Esophagus muscularis mucosa (tissue), 4 donors: ENCODE measurements around the gene PLCB2. TPM values are rescaled to one million over a fixed set of nuclear protein-coding genes. Genes with fewer than 3 reads are reported as not detected.

ENCODE experiments used
- DNase-seq: peaks from one replicate; pipeline ENCODE4 v3.0.0-alpha.2; 2017; ENCODE audit errors: extremely low spot score
- H3K27ac ChIP-seq, 4 donors: fragments of 200-600 bp; sonication (generic); replicated peaks in 1 of 4; 1 replicate in 3 of 4; 2 replicates in 1 of 4; pipeline ENCODE4 v1.5.1; 2016 to 2019; ENCODE audit warnings: mild to moderate bottlenecking in 1 of 4
- H3K27me3 ChIP-seq, 4 donors: fragments of 200-600 bp; sonication (generic); one replicate each; pipeline versions ENCODE4 v1.5.1 to v1.6.0; 2016 to 2019
- H3K36me3 ChIP-seq, 4 donors: fragments of 200-600 bp; sonication (generic); one replicate each; pipeline ENCODE4 v1.5.1; 2016 to 2019
- H3K4me1 ChIP-seq, 4 donors: fragments of 200-600 bp; sonication (generic); one replicate each; pipeline ENCODE4 v1.5.1; 2016 to 2019
- H3K4me3 ChIP-seq, 4 donors: fragments of 200-600 bp; sonication (generic); 1 replicate in 2 of 4; 2 replicates in 2 of 4; pipeline ENCODE4 v1.5.1; 2016 to 2019; ENCODE audit warnings: mild to moderate bottlenecking in 4 of 4, moderate library complexity in 1 of 4
- H3K9me3 ChIP-seq, 4 donors: fragments of 200-600 bp; sonication (generic); 1 replicate in 3 of 4; 2 replicates in 1 of 4; pipeline ENCODE4 v1.5.1; 2016 to 2019
- EP300 ChIP-seq: sonication (generic); formaldehyde crosslinking; IDR thresholded peaks from one replicate; pipeline ENCODE4 v1.6.1; 2017; ENCODE audit warnings: antibody characterized with exemption
- POLR2A ChIP-seq: fragments of 450-650 bp; IDR thresholded peaks from one replicate; pipeline ENCODE4 v1.6.1; 2017; ENCODE audit warnings: antibody characterized with exemption, moderate library complexity, mild to moderate bottlenecking, low read depth
- POLR2AphosphoS5 ChIP-seq, 2 donors: sonication (generic); formaldehyde crosslinking; IDR thresholded peaks; one replicate each; pipeline ENCODE4 v1.6.1; 2017; ENCODE audit warnings: antibody characterized with exemption in 2 of 2
- WGBS: methylation state at CpG from one replicate; pipeline ENCODE4 v1.1.5; 2018; 5-methylcytosine and 5-hydroxymethylcytosine counted together
- intact Hi-C: fragments of 100-400 bp; cut with DNase I; formaldehyde crosslinking; loops from one replicate; pipeline ENCODE4 v1.15.1; 2023
- total RNA-seq, 4 donors: library from RNA; depleted of rRNA; stranded (reverse); fragments of >200 nt; gene quantifications; one replicate each; pipeline versions ENCODE4 v1.1.0 to v1.2.1, GENCODE V29; 2016
- TF ChIP-seq, protein P1 (sequence below), 3 experiments: fragments of 200-600 bp in 2 of 3; fragments of 450-650 bp in 1 of 3; sonication (generic) in 2 of 3; IDR thresholded peaks; one replicate each; pipeline ENCODE4 v1.5.1; 2017 to 2019; ENCODE audit warnings: antibody characterized with exemption in 3 of 3, mild to moderate bottlenecking in 2 of 3, moderate library complexity in 1 of 3

Gene PLCB2
- total RNA-seq, 4 donors from 2014 or later: 5.8 to 13.3 (median 9.7) TPM

DNA sequence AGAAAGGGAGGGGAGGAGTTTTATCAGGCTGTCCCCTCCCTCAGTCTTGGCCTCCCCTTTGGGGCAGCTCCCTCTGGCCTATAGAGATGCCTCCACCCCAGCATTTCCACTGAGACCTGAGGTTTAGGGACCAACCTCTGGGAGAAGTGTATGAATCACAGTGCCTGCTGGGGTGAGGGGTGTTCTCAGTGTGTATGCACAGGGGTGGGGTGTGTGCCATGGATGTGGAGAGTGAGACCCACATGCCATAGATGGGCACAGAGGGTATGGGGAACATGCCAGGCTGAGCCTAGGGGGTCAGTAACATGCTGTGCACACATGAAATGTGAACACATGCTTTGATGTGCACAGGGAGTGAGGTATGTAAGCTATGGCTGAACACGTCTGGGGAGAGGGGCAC is 12.4 kb downstream of the PLCB2 start:
- no peak for DNase-seq
- H3K36me3 ChIP-seq: no peaks in the 10 kb centered on the region
- peaks cover 0 to 2% (median 0%) of the 10 kb centered on the region in 4 donors for H3K9me3 ChIP-seq
- intact Hi-C loops: no loop called here
- H3K4me1 ChIP-seq: peaks cover 14 to 32% (median 22%) of the 10 kb centered on the region in 4 donors
- 86% methylated on average over 1 of the region's 1 CpG for WGBS
- H3K27ac ChIP-seq: no peak overlapping the region
- H3K4me3 ChIP-seq: no peak overlapping the region
- no peaks in the 10 kb centered on the region for H3K27me3 ChIP-seq
- TF ChIP-seq EP300: no peak
- no peak for TF ChIP-seq POLR2AphosphoS5 (IDR thresholded peaks at IDR 0.05)
- TF ChIP-seq POLR2A: no peak
- TF ChIP-seq, protein P1, sequence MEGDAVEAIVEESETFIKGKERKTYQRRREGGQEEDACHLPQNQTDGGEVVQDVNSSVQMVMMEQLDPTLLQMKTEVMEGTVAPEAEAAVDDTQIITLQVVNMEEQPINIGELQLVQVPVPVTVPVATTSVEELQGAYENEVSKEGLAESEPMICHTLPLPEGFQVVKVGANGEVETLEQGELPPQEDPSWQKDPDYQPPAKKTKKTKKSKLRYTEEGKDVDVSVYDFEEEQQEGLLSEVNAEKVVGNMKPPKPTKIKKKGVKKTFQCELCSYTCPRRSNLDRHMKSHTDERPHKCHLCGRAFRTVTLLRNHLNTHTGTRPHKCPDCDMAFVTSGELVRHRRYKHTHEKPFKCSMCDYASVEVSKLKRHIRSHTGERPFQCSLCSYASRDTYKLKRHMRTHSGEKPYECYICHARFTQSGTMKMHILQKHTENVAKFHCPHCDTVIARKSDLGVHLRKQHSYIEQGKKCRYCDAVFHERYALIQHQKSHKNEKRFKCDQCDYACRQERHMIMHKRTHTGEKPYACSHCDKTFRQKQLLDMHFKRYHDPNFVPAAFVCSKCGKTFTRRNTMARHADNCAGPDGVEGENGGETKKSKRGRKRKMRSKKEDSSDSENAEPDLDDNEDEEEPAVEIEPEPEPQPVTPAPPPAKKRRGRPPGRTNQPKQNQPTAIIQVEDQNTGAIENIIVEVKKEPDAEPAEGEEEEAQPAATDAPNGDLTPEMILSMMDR (IDR thresholded peaks at IDR 0.05): no peak

GRCh38 chr15:40293905-40294895 is 13.5 kb downstream of the PLCB2 start:
- no peaks in the 10 kb centered on the region for H3K36me3 ChIP-seq
- H3K4me3 ChIP-seq: no peak overlapping the region
- intact Hi-C loops: no loop called here
- H3K9me3 ChIP-seq: no peaks in the 10 kb centered on the region
- no peak overlapping the region for H3K27ac ChIP-seq
- no peak for DNase-seq
- no peaks in the 10 kb centered on the region for H3K27me3 ChIP-seq
- WGBS: 91% methylated on average over 19 of the region's 20 CpGs
- TF ChIP-seq POLR2AphosphoS5 (IDR thresholded peaks at IDR 0.05) (no peak), EP300 (no peak), POLR2A (no peak)
- TF ChIP-seq, protein P1 (IDR thresholded peaks at IDR 0.05): no peak
- peaks cover 14 to 32% (median 22%) of the 10 kb centered on the region in 4 donors for H3K4me1 ChIP-seq

GRCh38 chr15:40293006-40293405 is 14.7 kb downstream of the PLCB2 start:
- Histone ChIP-seq H3K9me3 (no peaks in the 10 kb centered on the region), H3K27ac (no peak overlapping the region), H3K4me3 (no peak overlapping the region), H3K36me3 (no peaks in the 10 kb centered on the region), H3K27me3 (no peaks in the 10 kb centered on the region), H3K4me1 (peaks cover 14 to 32% (median 22%) of the 10 kb centered on the region in 4 donors)
- DNase-seq: no peak
- intact Hi-C loops: no loop called here
- no peak for TF ChIP-seq POLR2A
- TF ChIP-seq, protein P1 (IDR thresholded peaks at IDR 0.05): no peak
- no peak for TF ChIP-seq EP300
- no peak for TF ChIP-seq POLR2AphosphoS5 (IDR thresholded peaks at IDR 0.05)

- no peak overlapping the region for H3K4me3 ChIP-seq
Observed at GRCh38 chr15:40292246-40292645, 15.5 kb downstream of the PLCB2 start.

More at GRCh38 chr15:40292246-40292645, 15.5 kb downstream of the PLCB2 start:
- H3K9me3 ChIP-seq: no peaks in the 10 kb centered on the region
- peaks cover 0 to 1% (median 0%) of the 10 kb centered on the region in 4 donors for H3K27me3 ChIP-seq
- H3K4me1 ChIP-seq: peaks cover 14 to 32% (median 22%) of the 10 kb centered on the region in 4 donors
- H3K27ac ChIP-seq: no peak overlapping the region
- no CpG with 5 or more reads among the region's 3 CpGs for WGBS
- intact Hi-C loops: no loop called here
- TF ChIP-seq, protein P1 (IDR thresholded peaks at IDR 0.05): no peak
- TF ChIP-seq POLR2AphosphoS5 (IDR thresholded peaks at IDR 0.05) (no peak), EP300 (no peak), POLR2A (no peak)
- DNase-seq: no peak
- no peaks in the 10 kb centered on the region for H3K36me3 ChIP-seq
